Esophagus muscularis mucosa (tissue), 4 donors: ENCODE measurements around the gene GASK1A. TPM values are rescaled to one million over a fixed set of nuclear protein-coding genes. Genes with fewer than 3 reads are reported as not detected.

Experiments used
- DNase-seq: peaks from one replicate; pipeline ENCODE4 v3.0.0-alpha.2; 2017; ENCODE audit errors: extremely low spot score
- H3K27ac ChIP-seq, 4 donors: fragments of 200-600 bp; sonication (generic); replicated peaks in 1 of 4; 1 replicate in 3 of 4; 2 replicates in 1 of 4; pipeline ENCODE4 v1.5.1; 2016 to 2019; ENCODE audit warnings: mild to moderate bottlenecking in 1 of 4
- H3K27me3 ChIP-seq, 4 donors: fragments of 200-600 bp; sonication (generic); one replicate each; pipeline versions ENCODE4 v1.5.1 to v1.6.0; 2016 to 2019
- H3K36me3 ChIP-seq, 4 donors: fragments of 200-600 bp; sonication (generic); one replicate each; pipeline ENCODE4 v1.5.1; 2016 to 2019
- H3K4me1 ChIP-seq, 4 donors: fragments of 200-600 bp; sonication (generic); one replicate each; pipeline ENCODE4 v1.5.1; 2016 to 2019
- H3K4me3 ChIP-seq, 4 donors: fragments of 200-600 bp; sonication (generic); 1 replicate in 2 of 4; 2 replicates in 2 of 4; pipeline ENCODE4 v1.5.1; 2016 to 2019; ENCODE audit warnings: mild to moderate bottlenecking in 4 of 4, moderate library complexity in 1 of 4
- H3K9me3 ChIP-seq, 4 donors: fragments of 200-600 bp; sonication (generic); 1 replicate in 3 of 4; 2 replicates in 1 of 4; pipeline ENCODE4 v1.5.1; 2016 to 2019
- EP300 ChIP-seq: sonication (generic); formaldehyde crosslinking; IDR thresholded peaks from one replicate; pipeline ENCODE4 v1.6.1; 2017; ENCODE audit warnings: antibody characterized with exemption
- POLR2A ChIP-seq: fragments of 450-650 bp; IDR thresholded peaks from one replicate; pipeline ENCODE4 v1.6.1; 2017; ENCODE audit warnings: antibody characterized with exemption, moderate library complexity, mild to moderate bottlenecking, low read depth
- POLR2AphosphoS5 ChIP-seq, 2 donors: sonication (generic); formaldehyde crosslinking; IDR thresholded peaks; one replicate each; pipeline ENCODE4 v1.6.1; 2017; ENCODE audit warnings: antibody characterized with exemption in 2 of 2
- WGBS: methylation state at CpG from one replicate; pipeline ENCODE4 v1.1.5; 2018; 5-methylcytosine and 5-hydroxymethylcytosine counted together
- intact Hi-C: fragments of 100-400 bp; cut with DNase I; formaldehyde crosslinking; loops from one replicate; pipeline ENCODE4 v1.15.1; 2023
- total RNA-seq, 4 donors: library from RNA; depleted of rRNA; stranded (reverse); fragments of >200 nt; gene quantifications; one replicate each; pipeline versions ENCODE4 v1.1.0 to v1.2.1, GENCODE V29; 2016
- TF ChIP-seq, protein P1 (sequence below), 3 experiments: fragments of 200-600 bp in 2 of 3; fragments of 450-650 bp in 1 of 3; sonication (generic) in 2 of 3; IDR thresholded peaks; one replicate each; pipeline ENCODE4 v1.5.1; 2017 to 2019; ENCODE audit warnings: antibody characterized with exemption in 3 of 3, mild to moderate bottlenecking in 2 of 3, moderate library complexity in 1 of 3

GASK1A gene
- total RNA-seq, 4 donors from 2014 or later, result 10.2 to 22.1 (median 15.8) TPM

DNA sequence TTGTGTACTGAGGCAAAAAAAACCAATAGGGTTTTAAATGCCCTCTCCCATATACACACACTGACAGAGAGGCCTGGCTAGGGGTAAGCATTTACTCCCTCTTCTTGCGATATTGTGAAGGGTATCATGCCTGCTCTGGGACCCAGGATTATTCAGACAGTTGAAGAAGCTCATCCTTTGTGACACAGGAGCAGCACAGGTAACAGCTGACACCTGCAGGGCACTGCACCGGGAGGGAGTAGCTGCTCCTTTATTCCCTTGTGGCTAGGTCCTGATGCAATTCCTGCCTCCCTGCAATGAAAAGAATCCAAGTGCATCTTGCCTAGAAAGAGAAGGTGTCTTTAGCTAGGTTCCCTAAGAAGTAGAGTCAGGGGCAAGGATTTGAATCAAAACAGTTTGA, 103.3 kb downstream of the GASK1A start:
- Histone ChIP-seq H3K36me3 (peaks cover 19 to 32% (median 27%) of the 10 kb centered on the region in 4 donors), H3K27ac (no peak overlapping the region), H3K4me1 (no peaks in the 10 kb centered on the region), H3K9me3 (no peaks in the 10 kb centered on the region), H3K4me3 (no peak overlapping the region), H3K27me3 (no peaks in the 10 kb centered on the region)
- DNase-seq, result no peak
- 100% methylated on average over 2 of the region's 2 CpGs for WGBS
- intact Hi-C loops, result no loop called here
- TF ChIP-seq POLR2AphosphoS5 (IDR thresholded peaks at IDR 0.05) (no peak), POLR2A (no peak), EP300 (no peak)
- TF ChIP-seq, protein P1, sequence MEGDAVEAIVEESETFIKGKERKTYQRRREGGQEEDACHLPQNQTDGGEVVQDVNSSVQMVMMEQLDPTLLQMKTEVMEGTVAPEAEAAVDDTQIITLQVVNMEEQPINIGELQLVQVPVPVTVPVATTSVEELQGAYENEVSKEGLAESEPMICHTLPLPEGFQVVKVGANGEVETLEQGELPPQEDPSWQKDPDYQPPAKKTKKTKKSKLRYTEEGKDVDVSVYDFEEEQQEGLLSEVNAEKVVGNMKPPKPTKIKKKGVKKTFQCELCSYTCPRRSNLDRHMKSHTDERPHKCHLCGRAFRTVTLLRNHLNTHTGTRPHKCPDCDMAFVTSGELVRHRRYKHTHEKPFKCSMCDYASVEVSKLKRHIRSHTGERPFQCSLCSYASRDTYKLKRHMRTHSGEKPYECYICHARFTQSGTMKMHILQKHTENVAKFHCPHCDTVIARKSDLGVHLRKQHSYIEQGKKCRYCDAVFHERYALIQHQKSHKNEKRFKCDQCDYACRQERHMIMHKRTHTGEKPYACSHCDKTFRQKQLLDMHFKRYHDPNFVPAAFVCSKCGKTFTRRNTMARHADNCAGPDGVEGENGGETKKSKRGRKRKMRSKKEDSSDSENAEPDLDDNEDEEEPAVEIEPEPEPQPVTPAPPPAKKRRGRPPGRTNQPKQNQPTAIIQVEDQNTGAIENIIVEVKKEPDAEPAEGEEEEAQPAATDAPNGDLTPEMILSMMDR (IDR thresholded peaks at IDR 0.05), result no peak

DNA sequence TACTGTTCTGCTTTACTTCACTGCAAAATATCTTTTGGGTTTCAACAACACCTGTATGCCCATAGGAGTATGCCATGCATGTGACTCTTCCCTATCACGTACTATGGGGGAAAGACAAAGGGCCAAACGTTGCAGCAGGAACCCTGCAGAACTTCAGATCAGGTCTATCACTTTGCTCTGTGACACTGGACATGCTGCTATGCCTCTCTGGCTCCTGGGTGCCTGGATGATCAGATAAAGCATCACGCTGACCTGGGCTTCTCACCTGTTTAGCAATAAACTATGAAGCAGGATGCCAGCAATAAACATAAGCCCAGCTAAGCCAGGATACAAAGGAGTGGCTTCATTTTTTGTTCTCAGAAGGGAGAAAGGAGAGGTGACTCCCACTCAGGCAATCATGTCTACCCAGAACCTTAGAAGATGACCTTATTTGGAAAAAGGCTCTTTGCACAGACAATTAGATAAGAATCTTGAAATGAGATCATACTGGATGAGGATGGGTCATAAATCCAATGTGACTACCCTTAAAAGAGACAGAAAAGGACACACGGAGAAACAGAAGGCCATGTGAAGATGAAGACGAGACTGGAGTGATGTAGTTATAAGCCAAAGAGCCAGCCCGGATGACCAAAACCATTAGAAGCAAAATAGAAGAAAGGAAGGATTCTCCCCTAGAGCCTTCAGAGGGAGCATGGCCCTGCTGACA, 107.5 kb downstream of the GASK1A start:
- no peak overlapping the region for H3K27ac ChIP-seq
- no peak overlapping the region for H3K4me3 ChIP-seq
- H3K36me3 ChIP-seq, result peaks cover 0 to 3% (median 0%) of the 10 kb centered on the region in 4 donors
- H3K9me3 ChIP-seq, result no peaks in the 10 kb centered on the region
- 85% methylated on average over 6 of the region's 6 CpGs for WGBS
- intact Hi-C loops, result no loop called here
- peaks cover 8 to 21% (median 16%) of the 10 kb centered on the region in 4 donors for H3K4me1 ChIP-seq
- no peak for DNase-seq
- no peaks in the 10 kb centered on the region for H3K27me3 ChIP-seq
- TF ChIP-seq POLR2A, result no peak
- TF ChIP-seq EP300, result no peak
- no peak for TF ChIP-seq POLR2AphosphoS5 (IDR thresholded peaks at IDR 0.05)
- TF ChIP-seq, protein P1 (IDR thresholded peaks at IDR 0.05), result no peak

DNA sequence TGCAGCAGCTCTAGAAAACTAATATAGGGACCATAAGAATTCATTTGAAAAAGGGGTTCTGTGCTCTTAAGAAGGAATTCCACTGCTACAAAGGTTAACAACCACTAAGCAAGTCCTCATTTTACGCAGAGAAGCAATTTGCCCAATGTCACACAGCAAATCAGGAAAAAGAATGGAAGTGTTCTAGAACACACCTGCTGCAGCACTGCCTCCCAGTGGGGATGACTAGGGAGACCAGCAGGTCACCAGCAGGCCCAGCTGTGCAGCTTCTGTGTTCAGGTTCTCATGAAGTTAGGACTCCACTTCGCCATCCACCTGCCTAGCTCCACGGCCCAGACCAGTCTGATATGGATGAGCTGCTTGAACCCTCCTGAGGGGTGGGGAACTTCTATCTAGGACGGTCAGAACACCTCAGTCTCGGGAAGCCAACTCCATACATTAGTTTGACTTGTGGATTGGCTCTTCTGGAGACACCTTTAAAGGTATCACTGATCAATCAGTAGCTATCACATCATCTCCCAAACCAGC, 108.2 kb downstream of the GASK1A start:
- intact Hi-C loops, result no loop called here

DNA sequence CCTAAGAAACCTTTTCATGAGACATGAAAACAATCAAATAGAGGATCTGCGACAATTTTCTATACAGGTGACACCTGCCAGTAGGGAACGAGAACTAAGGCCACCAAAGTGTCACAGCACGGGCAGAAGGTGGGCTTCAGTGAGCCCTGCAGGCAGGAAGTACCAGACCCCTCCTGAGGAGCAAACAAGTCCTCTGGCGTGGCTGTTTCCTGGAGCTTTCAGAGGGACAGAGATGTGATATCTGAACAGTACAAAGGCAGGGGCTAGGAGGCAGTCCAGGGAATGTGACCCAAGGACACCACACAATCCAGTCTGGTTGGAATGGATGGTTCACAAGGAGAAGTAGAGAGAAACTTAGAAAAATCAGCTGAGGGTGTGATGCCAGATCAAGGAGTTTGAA, 110.0 kb downstream of the GASK1A start:
- H3K4me3 ChIP-seq, result no peak overlapping the region
- peaks cover 0 to 3% (median 0%) of the 10 kb centered on the region in 4 donors for H3K36me3 ChIP-seq
- TF ChIP-seq POLR2AphosphoS5 (IDR thresholded peaks at IDR 0.05), result no peak
- no peak for TF ChIP-seq POLR2A
- no peak for TF ChIP-seq EP300
- TF ChIP-seq, protein P1 (IDR thresholded peaks at IDR 0.05), result no peak
- no peak for DNase-seq
- WGBS, result 95% methylated on average over 4 of the region's 4 CpGs
- no peaks in the 10 kb centered on the region for H3K27me3 ChIP-seq
- H3K9me3 ChIP-seq, result no peaks in the 10 kb centered on the region
- H3K27ac ChIP-seq, result no peak overlapping the region
- intact Hi-C loops, result no loop called here
- peaks cover 14 to 44% (median 30%) of the 10 kb centered on the region in 4 donors for H3K4me1 ChIP-seq

More for the DNA sequence above, 108.2 kb downstream of the GASK1A start:
- no peak for TF ChIP-seq POLR2AphosphoS5 (IDR thresholded peaks at IDR 0.05)
- no peak for TF ChIP-seq POLR2A
- TF ChIP-seq, protein P1 (IDR thresholded peaks at IDR 0.05), result peak in 1 of 3 experiments; percentile 15
- Histone ChIP-seq H3K27ac (no peak overlapping the region), H3K36me3 (peaks cover 0 to 3% (median 0%) of the 10 kb centered on the region in 4 donors), H3K4me1 (peaks cover 8 to 28% (median 20%) of the 10 kb centered on the region in 4 donors), H3K27me3 (no peaks in the 10 kb centered on the region), H3K4me3 (no peak overlapping the region), H3K9me3 (no peaks in the 10 kb centered on the region)
- no peak for DNase-seq
- 100% methylated on average over 5 of the region's 5 CpGs for WGBS
